ENCODE data around the gene IFI27. TPM values are rescaled to one million over a fixed set of nuclear protein-coding genes. Genes with fewer than 3 reads are reported as not detected.

IFI27 gene
- total and polyA plus RNA-seq, 2 of the 8 experiments (the other 6 are each of a cell fraction or from before 2014, with no cell fraction given) = 0.76 to 2.2 TPM

GRCh38 chr14:94120667-94121340 is 10.3 kb downstream of the IFI27 start:
- DNase-seq (ENCODE audit: low read depth in 1 of 2, low spot score in 2 of 2) (no peak), FAIRE-seq (no peak)
- CTCF ChIA-PET (ENCODE audit: partially characterized antibody) = no interaction called here
- Histone ChIP-seq H4K5ac (ENCODE audit: insufficient read length, low read depth, low read length) (no peak overlapping the region), H2BK20ac (ENCODE audit: low read length) (no peak overlapping the region), H3K79me2 (ENCODE audit: control insufficient read depth in 1 of 2, insufficient read depth in 2 of 2, low read length in 2 of 2) (no peaks in the 10 kb centered on the region), H3K27me3 (replicated peaks in 1 of 4; ENCODE audit: control insufficient read depth in 3 of 4, extremely low read depth in 1 of 4, insufficient read depth in 3 of 4, low read length in 3 of 4) (peaks cover 0 to 2% (median 0%) of the 10 kb centered on the region in 4 experiments; a peak in 2 of 7 replicates), H3K56ac (replicated peaks; ENCODE audit: insufficient read length, low read depth, low read length) (no peak overlapping the region), H4K8ac (ENCODE audit: extremely low read depth, insufficient read depth, low read length) (no peak overlapping the region), H3K4me2 (ENCODE audit: insufficient read depth in 1 of 2, low read depth in 2 of 2, low read length in 2 of 2) (no peak overlapping the region), H3K9me3 (ENCODE audit: insufficient read depth in 2 of 2, low read depth in 1 of 2, low read length in 1 of 2) (peaks cover 2 to 7% of the 10 kb centered on the region in 2 experiments; a peak in 1 of 4 replicates), H4K20me1 (replicated peaks in 1 of 2; ENCODE audit: control insufficient read depth in 1 of 2, insufficient read depth in 2 of 2, low read length in 2 of 2) (no peaks in the 10 kb centered on the region), H2BK12ac (ENCODE audit: low read depth, low read length) (no peak overlapping the region), H4K91ac (replicated peaks; ENCODE audit: insufficient read length, low read length) (no peak overlapping the region), H3K14ac (ENCODE audit: insufficient read length) (no peak overlapping the region), H2BK15ac (ENCODE audit: low read length) (no peak overlapping the region), H2BK120ac (replicated peaks; ENCODE audit: low read depth, low read length) (no peak overlapping the region), H3K18ac (ENCODE audit: extremely low read depth, low read length) (no peak overlapping the region), H2AK5ac (ENCODE audit: low read depth, low read length) (no peak overlapping the region), H3K4me3 (ENCODE audit: extremely low read depth in 1 of 4, insufficient read depth in 2 of 4, low read depth in 3 of 4, low read length in 4 of 4) (no peak overlapping the region), H3K23me2 (ENCODE audit: low read depth, low read length) (no peaks in the 10 kb centered on the region), H3K23ac (ENCODE audit: insufficient read length) (no peak overlapping the region), H3K36me3 (ENCODE audit: control insufficient read depth in 2 of 4, insufficient read depth in 4 of 4, low read length in 3 of 4) (no peaks in the 10 kb centered on the region), H3K79me1 (ENCODE audit: low read depth, low read length) (no peaks in the 10 kb centered on the region), H3K4ac (replicated peaks; ENCODE audit: insufficient read length, low read depth, low read length) (no peak overlapping the region), H3K4me1 (replicated peaks in 1 of 4; ENCODE audit: control insufficient read depth in 3 of 4, insufficient read depth in 4 of 4, low read length in 3 of 4) (no peaks in the 10 kb centered on the region), H3K27ac (ENCODE audit: low read depth, low read length) (no peak overlapping the region), H2BK5ac (ENCODE audit: low read depth, low read length) (no peak overlapping the region), H3K9ac (replicated peaks in 1 of 4; ENCODE audit: extremely low read depth in 1 of 4, low read depth in 3 of 4, low read length in 3 of 4) (no peak overlapping the region), H2AFZ (ENCODE audit: low read length) (no peak overlapping the region)
- WGBS, 2 experiments (ENCODE audit: extremely low coverage in 1 of 2, insufficient coverage in 1 of 2, insufficient read length in 1 of 2, insufficient replicate concordance in 2 of 2, low coverage in 1 of 2, low lambda C conversion rate in 2 of 2, missing lambda C conversion rate in 1 of 2) = 91% methylated on average over 5 of the region's 5 CpGs; no CpG with 5 or more reads in 1 of the 2 experiments
- POLR2A ChIA-PET (ENCODE audit: partially characterized antibody) = no interaction called here
- no peak for TF ChIP-seq TAF7 (optimal IDR thresholded peaks at IDR 0.05; ENCODE audit: borderline replicate concordance, low read depth, low read length)
- TF ChIP-seq RNF2 (IDR thresholded peaks at IDR 0.05; ENCODE audit: borderline replicate concordance, low read depth, low read length, missing control alignments, poor library complexity, severe bottlenecking) = no peak
- no peak for TF ChIP-seq SIX5 (IDR thresholded peaks at IDR 0.05; ENCODE audit: low read depth, low read length)
- no peak for TF ChIP-seq MAX (IDR thresholded peaks at IDR 0.05)
- TF ChIP-seq BCL11A (IDR thresholded peaks at IDR 0.05; ENCODE audit: low read depth in 2 of 2, low read length in 2 of 2) = no peak
- no peak for TF ChIP-seq POLR2A (IDR thresholded peaks at IDR 0.05; ENCODE audit: control extremely low read depth in 1 of 2, low read depth in 2 of 2, low read length in 2 of 2)
- TF ChIP-seq BACH1 (IDR thresholded peaks at IDR 0.05; ENCODE audit: low read length) = no peak
- no peak for TF ChIP-seq KDM5A (IDR thresholded peaks at IDR 0.05; ENCODE audit: low read length)
- no peak for TF ChIP-seq RXRA (IDR thresholded peaks at IDR 0.05; ENCODE audit: insufficient read depth, low read depth, low read length)
- TF ChIP-seq POLR2AphosphoS5 (IDR thresholded peaks at IDR 0.05; ENCODE audit: low read depth, low read length) = no peak
- no peak for TF ChIP-seq RAD21 (IDR thresholded peaks at IDR 0.05 in 1 of 2, conservative IDR thresholded peaks at IDR 0.05 in 1 of 2; ENCODE audit: low read depth in 2 of 2, low read length in 2 of 2)
- TF ChIP-seq, protein P1, sequence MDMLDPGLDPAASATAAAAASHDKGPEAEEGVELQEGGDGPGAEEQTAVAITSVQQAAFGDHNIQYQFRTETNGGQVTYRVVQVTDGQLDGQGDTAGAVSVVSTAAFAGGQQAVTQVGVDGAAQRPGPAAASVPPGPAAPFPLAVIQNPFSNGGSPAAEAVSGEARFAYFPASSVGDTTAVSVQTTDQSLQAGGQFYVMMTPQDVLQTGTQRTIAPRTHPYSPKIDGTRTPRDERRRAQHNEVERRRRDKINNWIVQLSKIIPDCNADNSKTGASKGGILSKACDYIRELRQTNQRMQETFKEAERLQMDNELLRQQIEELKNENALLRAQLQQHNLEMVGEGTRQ (IDR thresholded peaks at IDR 0.05; ENCODE audit: low read length) = no peak
